HG03558 (cell line): ENCODE measurements around the gene ASF1A.
A peak's percentile ranks its signal among the peaks of the same experiment; 100 is the strongest.
"Not testable (repeated sequence)": the region's sequence is repeated elsewhere in the genome, so short reads cannot be mapped to it uniquely, and the experiment has no call there.

Experiments used
- ATAC-seq: cut with Tn5 transposase; IDR thresholded peaks from one replicate; pipeline ENCODE4 v1.9.1; 2021; ENCODE audit warnings: moderate number of reproducible peaks; ENCODE audit not compliant: unreplicated experiment; ENCODE audit errors: extremely low read depth

Gene ASF1A

GRCh38 chr6:118893807-118894424 is at the start of gene ASF1A:
Gene ASF1A, plus strand, starts transcription at chr6:118894152. Its CDS starts 262 bp downstream, at chr6:118894414.
- peak; percentile 51 for ATAC-seq

DNA sequence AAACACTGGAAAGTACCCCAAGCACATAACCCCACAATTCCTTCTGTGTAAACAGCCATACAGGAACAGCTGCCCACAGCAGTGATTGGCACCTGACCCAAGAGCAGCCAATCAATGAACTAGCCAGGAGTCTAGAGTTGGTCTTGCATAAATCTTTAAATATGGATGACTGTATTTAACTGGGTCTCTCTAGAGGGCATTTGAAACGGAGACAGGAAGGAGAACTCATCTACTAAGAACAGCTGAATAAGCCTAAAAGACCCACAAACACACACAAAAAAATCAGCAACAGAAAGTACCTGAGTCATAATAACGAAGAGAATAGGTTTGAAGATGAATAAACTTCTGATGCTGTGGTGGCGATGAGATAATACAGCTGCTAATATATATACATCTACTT is 49.0 kb upstream of the ASF1A start:
- ATAC-seq, result peak; percentile 46

GRCh38 chr6:118853408-118853807 is 40.5 kb upstream of the ASF1A start:
- no peak for ATAC-seq

GRCh38 chr6:118856301-118856700 is 37.7 kb upstream of the ASF1A start:
- no peak for ATAC-seq

- ATAC-seq, result no peak
These were observed 34.4 kb upstream of the ASF1A start for GRCh38 chr6:118859517-118860064.

DNA sequence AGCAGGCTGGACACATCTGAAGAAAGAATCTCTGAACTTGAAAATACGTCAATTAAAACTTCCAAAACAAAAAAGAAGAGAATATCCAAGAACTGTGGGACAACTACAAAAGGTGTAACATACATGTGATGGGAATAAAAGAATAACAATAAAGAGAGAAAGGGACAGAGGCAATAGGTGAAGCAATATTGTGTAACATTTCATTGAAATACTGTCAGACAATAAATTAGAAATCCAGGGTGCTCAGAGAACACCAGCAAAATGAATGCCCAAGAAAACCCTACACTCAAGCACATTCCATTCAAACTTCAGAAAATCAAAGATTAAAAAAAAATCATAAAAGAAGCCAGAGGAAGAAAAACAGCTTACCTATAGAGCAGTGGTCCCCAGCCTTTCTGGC is 33.6 kb upstream of the ASF1A start:
- ATAC-seq, result no peak

- ATAC-seq, result no peak
These were observed 33.1 kb upstream of the ASF1A start for GRCh38 chr6:118860880-118861279.

GRCh38 chr6:118862443-118862842 is 31.5 kb upstream of the ASF1A start:
- ATAC-seq, result no peak

- ATAC-seq, result no peak
These were observed 29.4 kb upstream of the ASF1A start for GRCh38 chr6:118864341-118865099.

- ATAC-seq, result no peak
These were observed 28.9 kb upstream of the ASF1A start for GRCh38 chr6:118865100-118865391.

GRCh38 chr6:118867181-118867580 is 26.8 kb upstream of the ASF1A start:
- no peak for ATAC-seq

DNA sequence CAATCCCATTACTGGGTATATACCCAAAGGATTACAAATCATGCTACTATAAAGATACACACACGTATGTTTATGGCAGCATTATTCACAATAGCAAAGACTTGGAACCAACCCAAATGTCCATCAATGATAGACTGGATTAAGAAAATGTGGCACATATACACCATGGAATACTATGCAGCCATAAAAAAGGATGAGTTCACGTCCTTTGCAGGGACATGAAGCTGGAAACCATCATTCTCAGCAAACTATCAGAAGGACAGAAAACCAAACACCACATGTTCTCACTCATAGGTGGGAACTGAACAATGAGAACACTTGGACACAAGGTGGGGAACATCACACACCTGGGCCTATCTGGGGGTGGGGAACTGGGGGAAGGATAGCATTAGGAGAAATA is 25.1 kb upstream of the ASF1A start:
- not testable (repeated sequence) for ATAC-seq

- no peak for ATAC-seq
These were observed 24.6 kb upstream of the ASF1A start for GRCh38 chr6:118869350-118869749.

DNA sequence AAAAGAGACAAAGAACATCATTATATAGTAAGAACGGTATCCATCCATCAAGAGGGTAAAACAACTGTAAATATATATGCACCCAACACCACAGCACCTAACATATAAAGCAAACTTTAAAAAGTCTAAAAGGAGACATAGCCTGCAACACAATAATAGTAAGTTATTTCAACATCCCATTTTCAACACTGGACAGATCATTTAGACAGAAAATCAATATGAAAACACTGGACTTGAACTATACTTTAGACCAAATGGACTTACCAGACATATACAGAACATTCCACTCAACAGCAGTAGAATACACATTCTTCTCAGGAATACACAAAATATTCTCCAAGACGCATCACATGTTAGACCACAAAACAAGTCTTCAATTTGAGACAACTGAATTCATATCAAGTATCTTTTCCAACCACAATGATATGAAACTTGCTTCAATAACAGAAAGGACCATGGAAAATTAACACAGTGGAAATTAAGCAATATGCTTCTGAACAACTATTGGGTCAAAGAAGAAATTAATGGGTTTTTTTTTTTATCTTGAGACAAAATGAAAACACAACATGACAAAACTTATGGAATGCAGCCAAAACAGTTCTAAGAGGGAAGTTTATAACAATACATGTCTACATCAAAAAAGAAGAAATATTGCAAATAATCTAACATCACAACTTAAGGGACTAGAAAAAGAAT is 23.9 kb upstream of the ASF1A start:
- ATAC-seq, result no peak

GRCh38 chr6:118871331-118871730 is 22.6 kb upstream of the ASF1A start:
- ATAC-seq, result no peak

DNA sequence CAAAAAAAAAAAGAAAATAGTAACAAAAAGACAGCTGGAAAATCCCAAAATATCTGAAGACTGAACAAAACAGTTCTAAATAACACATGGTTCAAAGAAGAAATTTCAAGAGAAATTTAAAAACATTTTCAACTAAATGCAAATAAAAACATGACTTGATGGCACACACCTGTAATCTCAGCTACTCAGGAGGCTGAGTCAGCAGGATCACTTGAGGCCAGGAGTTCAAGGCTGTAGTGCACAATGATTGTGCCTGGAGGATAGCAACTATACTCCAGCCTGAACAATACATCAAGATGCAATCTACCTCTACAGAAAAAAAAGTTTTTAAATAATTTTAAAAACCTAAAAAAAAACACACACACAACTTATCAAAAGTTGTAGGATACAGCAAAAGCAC is 21.6 kb upstream of the ASF1A start:
- ATAC-seq, result no peak

DNA sequence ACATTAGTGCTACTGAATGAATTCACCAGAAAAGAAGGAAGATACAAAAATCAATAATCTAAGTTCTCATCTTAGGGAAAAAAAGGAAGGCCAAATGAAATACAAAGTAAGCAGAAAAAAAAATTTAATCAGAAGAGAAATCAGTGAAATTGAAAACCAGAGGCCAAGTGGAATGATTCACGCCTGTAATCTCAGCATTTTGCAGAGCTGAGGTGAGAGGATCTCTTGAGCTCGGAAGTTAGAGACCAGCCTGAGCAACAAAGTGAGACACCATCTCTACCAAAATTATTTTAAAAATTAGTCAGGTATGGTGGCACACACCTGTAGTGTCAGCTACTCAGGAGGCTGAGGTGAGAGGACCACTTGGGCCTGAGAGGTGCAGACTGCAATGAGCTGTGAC is 21.2 kb upstream of the ASF1A start:
- ATAC-seq, result no peak

- ATAC-seq, result no peak
These were observed 20.7 kb upstream of the ASF1A start for GRCh38 chr6:118873239-118873638.

GRCh38 chr6:118875672-118876071 is 18.3 kb upstream of the ASF1A start:
- ATAC-seq, result no peak

- no peak for ATAC-seq
These were observed 17.8 kb upstream of the ASF1A start for GRCh38 chr6:118876198-118876597.

- ATAC-seq, result no peak
These were observed 17.1 kb upstream of the ASF1A start for GRCh38 chr6:118876814-118877213.
